GM19025 (cell line): ENCODE results near the gene CCR8.

ENCODE experiments used
- ATAC-seq: cut with Tn5 transposase; IDR thresholded peaks from one replicate; pipeline ENCODE4 v1.9.1; 2021; ENCODE audit warnings: mild to moderate bottlenecking, low read depth, moderate library complexity; ENCODE audit not compliant: unreplicated experiment

Gene CCR8

GRCh38 chr3:39329493-39329892 lies at the start of gene CCR8:
Gene CCR8, plus strand, starts transcription at chr3:39329709. Its CDS starts 2,623 bp downstream, at chr3:39332332.
- ATAC-seq = no peak

GRCh38 chr3:39279745-39280517 lies 49.6 kb upstream of the CCR8 start, which contains the start of gene CX3CR1:
Gene CX3CR1, minus strand, starts transcription at chr3:39280036. Its CDS starts 13,527 bp downstream, at chr3:39266509.
- ATAC-seq = no peak

GRCh38 chr3:39280571-39280970 lies 48.9 kb upstream of the CCR8 start:
- no peak for ATAC-seq

- no peak for ATAC-seq
These were observed 48.0 kb upstream of the CCR8 start for GRCh38 chr3:39281533-39281932.

GRCh38 chr3:39282057-39282456 lies 47.5 kb upstream of the CCR8 start:
- ATAC-seq = no peak

GRCh38 chr3:39284457-39284881 lies 45.0 kb upstream of the CCR8 start:
- ATAC-seq = no peak

GRCh38 chr3:39285332-39285731 lies 44.2 kb upstream of the CCR8 start:
- ATAC-seq = no peak

- no peak for ATAC-seq
These were observed 42.7 kb upstream of the CCR8 start for GRCh38 chr3:39286771-39287170.

GRCh38 chr3:39287216-39288164 lies 42.0 kb upstream of the CCR8 start:
- no peak for ATAC-seq

- ATAC-seq = peak; percentile 96
These were observed 41.2 kb upstream of the CCR8 start for GRCh38 chr3:39288300-39288808.

GRCh38 chr3:39289107-39289506 lies 40.4 kb upstream of the CCR8 start:
- no peak for ATAC-seq

- ATAC-seq = no peak
These were observed 39.3 kb upstream of the CCR8 start for GRCh38 chr3:39290255-39290654.

- no peak for ATAC-seq
These were observed 37.6 kb upstream of the CCR8 start for GRCh38 chr3:39291903-39292329.

- ATAC-seq = no peak
These were observed 36.5 kb upstream of the CCR8 start for GRCh38 chr3:39292961-39293360.

GRCh38 chr3:39294446-39295183 lies 34.9 kb upstream of the CCR8 start:
- no peak for ATAC-seq

- peak; percentile 84 for ATAC-seq
These were observed 34.2 kb upstream of the CCR8 start for GRCh38 chr3:39295184-39295775.

- ATAC-seq = no peak
These were observed 33.1 kb upstream of the CCR8 start for GRCh38 chr3:39296197-39297077.

GRCh38 chr3:39299279-39299678 lies 30.2 kb upstream of the CCR8 start:
- no peak for ATAC-seq

- no peak for ATAC-seq
These were observed 27.3 kb upstream of the CCR8 start for GRCh38 chr3:39302178-39302577.
